Heart left ventricle (tissue), 16 donors: ENCODE data around the gene CIB4. TPM values are rescaled to one million over a fixed set of nuclear protein-coding genes. Genes with fewer than 3 reads are reported as not detected.

Experiments used
- ATAC-seq, 4 donors: fragments of 200-7000 bp; cut with Tn5 transposase; one replicate each; pipeline ENCODE4 v1.9.1; 2020 to 2022; ENCODE audit warnings: moderate library complexity in 4 of 4, mild to moderate bottlenecking in 3 of 4, moderate number of reproducible peaks in 1 of 4
- DNase-seq, 5 donors: peaks; one replicate each; pipeline ENCODE4 v3.0.0-alpha.2; 2020
- H3K27ac ChIP-seq, 12 donors: fragments of 200-600 bp; sonication (generic) in 4 of 12; one replicate each; pipeline versions ENCODE4 v1.5.0 to v1.8.0; 2016 to 2022; ENCODE audit warnings: mild to moderate bottlenecking in 2 of 12
- H3K27me3 ChIP-seq, 9 donors: fragments of 200-600 bp; sonication (generic) in 2 of 9; one replicate each; pipeline versions ENCODE4 v1.5.1 to v1.8.0; 2016 to 2022; ENCODE audit warnings: mild to moderate bottlenecking in 3 of 9
- H3K36me3 ChIP-seq, 9 donors: fragments of 200-600 bp; sonication (generic) in 2 of 9; one replicate each; pipeline versions ENCODE4 v1.5.0 to v1.8.0; 2018 to 2022; ENCODE audit warnings: mild to moderate bottlenecking in 2 of 9
- H3K4me1 ChIP-seq, 12 donors: fragments of 200-600 bp; sonication (generic) in 4 of 12; one replicate each; pipeline versions ENCODE4 v1.5.0 to v1.8.0; 2016 to 2022; ENCODE audit warnings: mild to moderate bottlenecking in 3 of 12
- H3K4me3 ChIP-seq, 12 donors: fragments of 200-600 bp; sonication (generic) in 4 of 12; one replicate each; pipeline versions ENCODE4 v1.5.0 to v1.8.0; 2017 to 2022; ENCODE audit warnings: mild to moderate bottlenecking in 9 of 12, moderate library complexity in 4 of 12
- H3K9me3 ChIP-seq, 12 donors: fragments of 200-600 bp; sonication (generic) in 4 of 12; one replicate each; pipeline versions ENCODE4 v1.5.0 to v1.8.0; 2016 to 2022; ENCODE audit warnings: mild to moderate bottlenecking in 1 of 12
- CTCF ChIP-seq, 12 donors: fragments of 200-600 bp; sonication (generic) in 4 of 12; IDR thresholded peaks; one replicate each; pipeline versions ENCODE4 v1.5.0 to v1.8.0; 2018 to 2022; ENCODE audit warnings: antibody characterized with exemption in 12 of 12, mild to moderate bottlenecking in 5 of 12
- POLR2A ChIP-seq, 2 donors: fragments of 450-650 bp; IDR thresholded peaks; one replicate each; pipeline ENCODE4 v1.6.1; 2017; ENCODE audit warnings: antibody characterized with exemption in 2 of 2, mild to moderate bottlenecking in 2 of 2, moderate library complexity in 2 of 2
- whole genome bisulfite sequencing, 4 donors: extraction: QIAGEN DNeasy Blood & Tissue Kit in 2 of 4; methylation state at CpG; one replicate each; pipeline versions ENCODE4 v1.1.5 to v1.1.7; 2013 to 2018; 5-methylcytosine and 5-hydroxymethylcytosine counted together
- intact Hi-C, 10 donors: fragments of 100-400 bp; cut with DNase I; formaldehyde crosslinking; loops; one replicate each; pipeline versions ENCODE4 v1.11.1 to v1.14.2; 2022
- polyA plus RNA-seq, 2 donors: library from polyadenylated mRNA; stranded (reverse); fragments of 200-250 nt; gene quantifications; one replicate each; pipeline ENCODE4 v1.2.3, GENCODE V29; 2013
- total RNA-seq, 9 donors: library from RNA; depleted of rRNA in 2 of 9; stranded (reverse); fragments of >200 nt in 2 of 9; fragmentation: NEBNext Ultra II Directional in 3 of 9; extraction: Animal tissue kit (Norgen Biotek cat#: 25700) in 3 of 9; gene quantifications; one replicate each; pipeline versions ENCODE4 v1.1.0 to v1.2.4, GENCODE V29; 2016 to 2023
- donor health status: ischemic (EF 13 %, LVEDD 7.1; RV severe dilation, severe dysfunction).
- donor health status: healthy with polysubstance abuse.
- donor health status: DM: no; HTN: yes; CAD: no.
- donor health status: DM: no; HTN: no; CAD: no.
- donor health status: ischemic (EF 25% LVEDD 6.9; RV normal size, moderate dysfunction).
- donor health status: ischemic (EF 25% LVEDD 5.7; RV mildly dilated, moderate dysfunction).
- donor health status: healthy.
- donor health status: DM: yes; HTN: yes; CAD: no.
- donor health status: ischemic (EF 35%, LVEDD 5.7; RV mildly dilated, moderate dysfunction).
- donor health status: nonischemic (EF 11% LVEDD 7.7; RV severe dilation, severe dysfunction).
- donor health status: DM: yes; HTN: yes; CAD: no.
- donor health status: PGD.
- donor health status: ischemic (EF 29% LVEDD 5.4; RV normal size, mild dysfunction).
- donor health status: nonischemic (EF 23%, LVEDD 6.1; RV moderate dilation, normal function).

Gene CIB4
- total and polyA plus RNA-seq, 11 donors: not detected

GRCh38 chr2:26678035-26678434 is 36.9 kb upstream of the CIB4 start:
- DNase-seq: no peak
- Histone ChIP-seq H3K4me1 (peaks cover 0 to 5% (median 0%) of the 10 kb centered on the region in 12 donors), H3K36me3 (no peaks in the 10 kb centered on the region), H3K9me3 (peaks cover 0 to 5% (median 0%) of the 10 kb centered on the region in 12 donors), H3K4me3 (no peak overlapping the region), H3K27ac (no peak overlapping the region), H3K27me3 (peaks cover 0 to 7% (median 0%) of the 10 kb centered on the region in 9 donors)
- TF ChIP-seq POLR2A (IDR thresholded peaks at IDR 0.05) (no peak), CTCF (IDR thresholded peaks at IDR 0.05) (no peak)
- WGBS, 4 donors: 91 to 97% (median 94%) methylated on average over 4 of the region's 4 CpGs
- intact Hi-C loops: no loop called here
- no peak for ATAC-seq

GRCh38 chr2:26675651-26676255 is 34.6 kb upstream of the CIB4 start:
- Histone ChIP-seq H3K4me3 (no peak overlapping the region), H3K36me3 (no peaks in the 10 kb centered on the region), H3K27me3 (peaks cover 0 to 7% (median 0%) of the 10 kb centered on the region in 9 donors), H3K4me1 (no peaks in the 10 kb centered on the region), H3K9me3 (peaks cover 0 to 5% (median 0%) of the 10 kb centered on the region in 12 donors), H3K27ac (no peak overlapping the region)
- DNase-seq (no peak), ATAC-seq (peak in 1 of 4 donors; percentile 42)
- WGBS, 4 donors: 85 to 93% (median 88%) methylated on average over 6 of the region's 6 CpGs
- intact Hi-C loops: no loop called here
- TF ChIP-seq POLR2A (IDR thresholded peaks at IDR 0.05) (no peak), CTCF (IDR thresholded peaks at IDR 0.05) (no peak)

GRCh38 chr2:26674771-26675170 is 33.6 kb upstream of the CIB4 start:
- no peak overlapping the region for H3K4me3 ChIP-seq
- H3K27ac ChIP-seq: no peak overlapping the region
- ATAC-seq (no peak), DNase-seq (no peak)
- intact Hi-C loops: no loop called here
- WGBS, 4 donors: 75 to 88% (median 82%) methylated on average over 13 of the region's 13 CpGs
- TF ChIP-seq CTCF (IDR thresholded peaks at IDR 0.05): no peak
- no peaks in the 10 kb centered on the region for H3K4me1 ChIP-seq
- H3K9me3 ChIP-seq: peaks cover 0 to 5% (median 0%) of the 10 kb centered on the region in 12 donors
- H3K27me3 ChIP-seq: peaks cover 0 to 11% (median 0%) of the 10 kb centered on the region in 9 donors
- no peaks in the 10 kb centered on the region for H3K36me3 ChIP-seq

- Histone ChIP-seq H3K27me3 (peaks cover 0 to 13% (median 0%) of the 10 kb centered on the region in 9 donors), H3K27ac (no peak overlapping the region), H3K4me1 (no peaks in the 10 kb centered on the region), H3K4me3 (no peak overlapping the region), H3K36me3 (no peaks in the 10 kb centered on the region), H3K9me3 (peaks cover 0 to 5% (median 0%) of the 10 kb centered on the region in 12 donors)
- TF ChIP-seq POLR2A (IDR thresholded peaks at IDR 0.05): no peak
- DNase-seq (no peak), ATAC-seq (no peak)
- 84 to 89% (median 87%) methylated on average over 6 to 14 of the region's 14 CpGs for WGBS, 4 donors
- intact Hi-C loops: no loop called here
Measured at GRCh38 chr2:26674002-26674751, 33.0 kb upstream of the CIB4 start.
